Measurements from ENCODE around the gene MDH1.
"Not testable (repeated sequence)": the region's sequence is repeated elsewhere in the genome, so short reads cannot be mapped to it uniquely, and the experiment has no call there.

The MDH1 gene

GRCh38 chr2:63589148-63589958, 590 bp downstream of the MDH1 start:
- no peak for FAIRE-seq

GRCh38 chr2:63590626-63591408, 2.1 kb downstream of the MDH1 start:
- no peak for FAIRE-seq

GRCh38 chr2:63591566-63592175, 2.9 kb downstream of the MDH1 start:
- no peak for FAIRE-seq

GRCh38 chr2:63594660-63595059, 5.9 kb downstream of the MDH1 start:
- no peak for FAIRE-seq

GRCh38 chr2:63596401-63596883, 7.7 kb downstream of the MDH1 start:
- FAIRE-seq, result no peak

- no peak for FAIRE-seq
Measured at GRCh38 chr2:63598981-63599380, 10.2 kb downstream of the MDH1 start.

GRCh38 chr2:63600881-63601460, 12.2 kb downstream of the MDH1 start:
- FAIRE-seq, result no peak

GRCh38 chr2:63604666-63605065, 15.9 kb downstream of the MDH1 start:
- FAIRE-seq, result no peak

GRCh38 chr2:63608865-63609264, 20.1 kb downstream of the MDH1 start:
- not testable (repeated sequence) for FAIRE-seq

GRCh38 chr2:63610525-63610924, 21.8 kb downstream of the MDH1 start:
- FAIRE-seq, result no peak

- peak; percentile 89 for FAIRE-seq
Measured at GRCh38 chr2:63613391-63613901, 24.7 kb downstream of the MDH1 start.

- peak; percentile 95 for FAIRE-seq
Measured at GRCh38 chr2:63614448-63614968, 25.7 kb downstream of the MDH1 start.

- peak; percentile 54 for FAIRE-seq
Measured at GRCh38 chr2:63614983-63615945, 26.5 kb downstream of the MDH1 start.

GRCh38 chr2:63617366-63617765, 28.6 kb downstream of the MDH1 start:
- FAIRE-seq, result no peak

- no peak for FAIRE-seq
Measured at GRCh38 chr2:63619328-63619727, 30.6 kb downstream of the MDH1 start.

- no peak for FAIRE-seq
Measured at GRCh38 chr2:63622751-63623150, 34.0 kb downstream of the MDH1 start.

GRCh38 chr2:63623763-63624162, 35.0 kb downstream of the MDH1 start:
- not testable (repeated sequence) for FAIRE-seq

GRCh38 chr2:63627866-63628265, 39.1 kb downstream of the MDH1 start:
- FAIRE-seq, result no peak

GRCh38 chr2:63628403-63628942, 39.7 kb downstream of the MDH1 start:
- FAIRE-seq, result no peak

- FAIRE-seq, result no peak
Measured at GRCh38 chr2:63631501-63631900, 42.7 kb downstream of the MDH1 start.

- no peak for FAIRE-seq
Measured at GRCh38 chr2:63632382-63632781, 43.6 kb downstream of the MDH1 start.
